ENCODE measurements around the gene CTPS2. TPM values are rescaled to one million over a fixed set of nuclear protein-coding genes. Genes with fewer than 3 reads are reported as not detected.

Gene CTPS2
- total RNA-seq, 1 experiment from 2014 or later = 18.9 TPM

DNA sequence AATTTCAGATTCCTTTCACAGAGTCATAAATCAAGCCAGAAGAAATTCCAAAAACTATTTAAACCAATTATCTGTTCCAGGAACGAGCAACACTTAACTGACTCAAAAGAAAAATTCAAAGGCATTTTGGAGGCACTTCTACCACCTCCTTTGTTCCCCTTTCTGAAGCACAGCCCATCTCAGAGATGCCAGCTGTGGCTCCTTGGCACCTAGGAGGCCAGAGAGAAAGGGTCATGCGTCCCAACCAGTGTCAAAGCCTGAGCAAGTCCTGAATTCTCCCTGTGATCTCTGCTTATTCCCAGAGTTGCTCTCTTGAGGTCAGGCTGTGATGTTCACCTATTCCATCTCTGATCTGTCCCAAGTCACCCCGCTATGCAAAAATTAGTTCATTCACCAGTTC lies 167.5 kb downstream of the CTPS2 start:
- Histone ChIP-seq H3K27me3 (ENCODE audit: low read length) (no peaks in the 10 kb centered on the region), H3K4me2 (ENCODE audit: low read depth, low read length, poor library complexity, severe bottlenecking) (no peak overlapping the region), H3K79me2 (ENCODE audit: low read length) (no peaks in the 10 kb centered on the region), H3K4me3 (ENCODE audit: low read length) (no peak overlapping the region), H3K9me3 (ENCODE audit: low read length) (no peaks in the 10 kb centered on the region), H3K9ac (ENCODE audit: low read length) (no peak overlapping the region), H2AFZ (ENCODE audit: low read length) (no peak overlapping the region), H3K27ac (ENCODE audit: low read length) (no peak overlapping the region), H3K9me2 (replicated peaks; ENCODE audit: insufficient read depth, low read length) (no peaks in the 10 kb centered on the region), H4K20me1 (ENCODE audit: insufficient read depth, low read depth, low read length) (no peaks in the 10 kb centered on the region), H3K4me1 (ENCODE audit: low read length) (no peaks in the 10 kb centered on the region), H3K36me3 (ENCODE audit: insufficient read depth, low read length) (no peaks in the 10 kb centered on the region)
- DNase-seq = no peak

Small RNA genes lying within 50 kb of the gene (small RNA-seq; reads per million reads assigned to genes)
- not detected for gene MIR548AM

Other genes starting within 250 kb of the CTPS2 start
- not detected in 2 replicates for gene S100G, start 62.5 kb downstream of the CTPS2 start, total RNA-seq (2014; rRNA removed; shearing (Covaris generic); ENCODE audit: low replicate concordance)
- 31.2 and 40.9 TPM in 2 replicates for gene SYAP1, start 6.9 kb upstream of the CTPS2 start, total RNA-seq (2014; rRNA removed; shearing (Covaris generic); ENCODE audit: low replicate concordance)
- 28.2 and 42.2 TPM in 2 replicates for gene TXLNG, start 73.8 kb upstream of the CTPS2 start, total RNA-seq (2014; rRNA removed; shearing (Covaris generic); ENCODE audit: low replicate concordance)
- 138 and 185 TPM in 2 replicates for gene RBBP7, start 157.7 kb upstream of the CTPS2 start, total RNA-seq (2014; rRNA removed; shearing (Covaris generic); ENCODE audit: low replicate concordance)
- gene REPS2, start 234.0 kb upstream of the CTPS2 start, total RNA-seq (2014; rRNA removed; shearing (Covaris generic); ENCODE audit: low replicate concordance) = 0.14 and 1.1 TPM in 2 replicates